GM12873 (cell line): ENCODE data around the gene OXT.

Experiments
- TF ChIP-seq, protein P1 (sequence below): IDR thresholded peaks from 2 replicates; pipeline ENCODE4 v1.5.1; 2012; ENCODE audit warnings: low read depth, mild to moderate bottlenecking, moderate library complexity, low read length, control low read depth; ENCODE audit not compliant: insufficient read depth; ENCODE audit errors: missing control alignments

OXT gene

DNA sequence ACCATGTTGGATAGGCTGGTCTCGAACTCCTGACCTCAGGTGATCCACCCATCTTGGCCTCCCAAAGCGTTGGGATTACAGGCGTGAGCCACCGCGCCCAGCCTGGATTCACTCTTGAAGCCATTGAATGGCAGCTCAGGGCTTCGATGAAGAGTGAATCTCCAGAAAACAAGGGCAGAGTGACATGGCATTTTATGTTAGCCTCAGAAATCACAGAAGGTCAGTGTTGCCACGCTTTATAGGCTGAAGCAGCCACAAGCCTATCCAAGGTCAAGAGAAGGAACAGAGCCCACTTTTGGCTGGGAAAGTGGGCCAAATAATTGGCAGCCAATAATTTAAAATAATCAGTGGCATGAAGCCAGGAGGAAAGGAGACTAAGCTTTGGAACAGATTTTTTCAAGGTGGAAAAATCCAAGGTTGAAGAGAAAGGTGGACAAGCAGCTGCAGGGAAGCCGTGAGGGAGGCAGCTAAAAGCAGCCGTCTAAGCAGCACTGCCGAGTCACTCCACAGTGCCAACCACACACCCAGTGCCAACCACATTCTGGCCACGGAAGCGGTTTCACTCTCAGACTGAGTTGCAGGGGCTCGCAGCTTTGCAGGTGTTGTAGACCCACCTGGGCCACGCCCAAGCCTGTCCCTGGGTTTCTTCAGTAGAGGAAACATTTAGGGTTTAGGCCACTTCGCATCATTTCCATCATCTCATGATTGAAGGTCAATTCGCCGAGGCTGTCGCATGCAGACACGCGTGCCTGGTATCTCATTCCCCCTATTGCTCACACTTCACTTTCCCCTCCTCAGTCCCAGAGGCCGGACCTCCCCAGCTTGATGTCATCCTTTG is 30.5 kb downstream of the OXT start:
- TF ChIP-seq, protein P1, sequence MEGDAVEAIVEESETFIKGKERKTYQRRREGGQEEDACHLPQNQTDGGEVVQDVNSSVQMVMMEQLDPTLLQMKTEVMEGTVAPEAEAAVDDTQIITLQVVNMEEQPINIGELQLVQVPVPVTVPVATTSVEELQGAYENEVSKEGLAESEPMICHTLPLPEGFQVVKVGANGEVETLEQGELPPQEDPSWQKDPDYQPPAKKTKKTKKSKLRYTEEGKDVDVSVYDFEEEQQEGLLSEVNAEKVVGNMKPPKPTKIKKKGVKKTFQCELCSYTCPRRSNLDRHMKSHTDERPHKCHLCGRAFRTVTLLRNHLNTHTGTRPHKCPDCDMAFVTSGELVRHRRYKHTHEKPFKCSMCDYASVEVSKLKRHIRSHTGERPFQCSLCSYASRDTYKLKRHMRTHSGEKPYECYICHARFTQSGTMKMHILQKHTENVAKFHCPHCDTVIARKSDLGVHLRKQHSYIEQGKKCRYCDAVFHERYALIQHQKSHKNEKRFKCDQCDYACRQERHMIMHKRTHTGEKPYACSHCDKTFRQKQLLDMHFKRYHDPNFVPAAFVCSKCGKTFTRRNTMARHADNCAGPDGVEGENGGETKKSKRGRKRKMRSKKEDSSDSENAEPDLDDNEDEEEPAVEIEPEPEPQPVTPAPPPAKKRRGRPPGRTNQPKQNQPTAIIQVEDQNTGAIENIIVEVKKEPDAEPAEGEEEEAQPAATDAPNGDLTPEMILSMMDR = no peak

DNA sequence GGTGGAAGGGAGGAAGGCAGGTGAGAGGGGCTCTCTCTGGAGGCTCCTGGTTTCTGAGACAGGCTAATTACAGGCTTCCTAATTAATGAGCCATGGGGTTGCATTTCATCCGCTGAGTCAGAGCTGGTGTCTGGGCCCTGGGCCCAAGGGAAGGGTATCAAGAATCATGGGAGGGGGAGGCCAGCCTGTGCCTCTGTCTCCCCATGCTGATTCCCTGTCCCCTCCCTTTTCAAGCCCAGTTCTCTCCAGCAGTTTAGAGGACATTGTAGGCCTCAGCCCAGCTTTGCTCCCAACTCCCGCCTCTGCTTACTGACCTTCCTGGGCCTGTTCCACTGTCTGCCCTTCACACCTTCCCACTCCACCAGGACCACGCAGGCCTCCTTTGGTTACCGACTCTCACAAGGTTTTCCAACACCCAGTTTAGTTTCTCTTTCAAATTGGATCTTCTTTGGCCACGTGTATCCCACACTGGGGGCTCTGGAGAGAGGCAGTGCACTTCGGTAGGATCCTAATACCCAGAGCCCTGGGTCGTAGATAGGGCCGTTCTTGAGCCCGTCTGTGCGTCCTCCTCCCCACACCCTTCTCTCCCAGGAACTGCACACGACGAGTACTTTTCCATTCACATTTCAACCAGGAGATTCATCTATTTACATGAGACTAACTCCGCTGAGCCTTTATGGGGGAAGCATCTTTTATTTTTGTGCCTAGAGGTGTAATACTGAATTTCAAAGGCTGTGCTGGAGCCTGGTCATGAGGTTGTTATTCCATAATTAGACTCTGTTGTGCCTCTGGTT is 31.4 kb downstream of the OXT start:
- TF ChIP-seq, protein P1 = no peak

DNA sequence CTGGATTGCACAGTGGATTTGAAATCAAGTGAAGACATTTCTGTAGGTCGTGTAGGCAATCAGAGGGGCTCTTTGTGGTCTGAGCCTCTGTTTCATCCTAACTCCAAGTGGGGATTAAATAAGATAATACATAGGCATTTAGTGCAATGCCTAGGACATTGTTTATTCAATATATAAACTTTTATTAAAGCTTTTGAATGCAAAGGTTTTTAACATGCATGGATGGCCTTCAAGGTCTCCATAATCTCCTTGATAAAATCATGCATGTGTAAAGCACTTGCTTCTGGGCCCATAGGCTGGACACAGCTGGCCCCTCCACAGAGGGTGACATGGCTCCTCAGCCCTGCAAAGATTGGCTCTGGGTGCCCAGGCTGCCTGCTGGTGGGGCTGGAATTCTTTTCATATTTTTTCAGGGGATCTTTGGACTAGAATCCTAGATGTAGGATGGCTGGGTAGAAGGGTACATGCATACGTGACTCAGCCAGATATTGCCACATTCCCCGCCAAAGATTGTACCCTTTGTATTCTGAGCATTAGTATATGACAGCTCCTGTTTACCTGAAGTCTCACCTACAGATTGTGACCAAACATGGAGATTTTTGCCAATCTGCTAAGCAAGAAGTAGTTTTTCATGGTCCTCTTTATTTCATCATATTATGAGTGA is 32.1 kb downstream of the OXT start:
- TF ChIP-seq, protein P1 = no peak

DNA sequence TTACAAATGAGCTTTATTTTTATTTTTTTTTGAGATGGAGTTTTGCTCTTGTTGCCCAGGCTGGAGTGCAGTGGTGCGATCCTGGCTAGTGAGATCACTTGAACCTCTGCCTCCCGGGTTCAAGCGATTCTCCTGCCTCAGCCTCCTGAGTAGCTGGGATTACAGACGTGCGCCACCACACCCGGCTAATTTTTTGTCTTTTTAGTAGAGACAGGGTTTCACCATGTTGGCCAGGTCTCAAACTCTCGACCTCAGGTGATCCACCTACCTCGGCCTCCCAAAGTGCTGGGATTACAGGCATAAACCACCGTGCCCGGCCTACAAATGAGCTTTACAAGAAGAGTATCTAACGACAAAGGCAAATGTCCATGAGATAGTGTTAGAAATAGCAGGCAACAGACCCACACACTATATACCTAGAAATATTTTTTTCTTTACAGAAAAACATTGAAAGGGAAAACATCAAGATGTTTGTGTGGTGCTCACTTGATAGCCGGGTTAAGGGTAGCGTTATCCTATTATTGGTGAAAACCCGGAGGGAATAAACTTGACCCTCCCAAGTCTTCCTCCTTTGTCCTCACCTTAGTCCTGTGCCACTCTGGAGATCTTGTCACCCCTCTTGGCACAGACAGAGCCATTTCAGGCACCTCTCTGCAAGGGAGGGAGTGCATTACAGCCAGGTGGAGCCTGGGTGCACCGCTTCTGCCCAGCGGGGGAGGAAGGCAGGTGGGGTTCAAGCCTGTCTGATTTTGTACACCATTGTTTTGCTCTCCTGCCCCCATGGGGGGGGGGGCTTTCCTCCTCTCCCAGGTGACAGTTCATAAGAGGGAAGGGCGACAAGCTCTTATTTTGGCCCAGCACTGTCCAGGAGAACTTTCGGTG is 34.1 kb downstream of the OXT start:
- TF ChIP-seq, protein P1 = no peak

DNA sequence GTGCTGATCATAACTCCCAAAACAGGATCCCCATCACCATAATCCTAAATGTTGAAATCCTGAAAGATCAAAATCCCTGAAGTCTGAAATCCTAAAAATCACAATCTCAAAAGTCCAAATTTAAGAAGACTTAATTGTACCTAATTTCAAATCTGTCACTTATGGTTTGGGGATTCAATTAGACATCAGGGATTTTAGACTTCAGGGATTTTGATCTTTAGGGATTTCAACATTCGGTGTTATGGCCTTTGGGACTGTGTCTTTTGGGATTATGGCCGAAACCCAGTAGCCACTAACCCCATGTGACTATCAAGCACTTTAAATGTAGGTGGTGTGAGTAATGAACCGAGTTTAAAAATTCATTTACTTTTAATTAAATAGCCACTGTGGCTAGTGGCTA is 34.8 kb downstream of the OXT start:
- TF ChIP-seq, protein P1 = no peak

DNA sequence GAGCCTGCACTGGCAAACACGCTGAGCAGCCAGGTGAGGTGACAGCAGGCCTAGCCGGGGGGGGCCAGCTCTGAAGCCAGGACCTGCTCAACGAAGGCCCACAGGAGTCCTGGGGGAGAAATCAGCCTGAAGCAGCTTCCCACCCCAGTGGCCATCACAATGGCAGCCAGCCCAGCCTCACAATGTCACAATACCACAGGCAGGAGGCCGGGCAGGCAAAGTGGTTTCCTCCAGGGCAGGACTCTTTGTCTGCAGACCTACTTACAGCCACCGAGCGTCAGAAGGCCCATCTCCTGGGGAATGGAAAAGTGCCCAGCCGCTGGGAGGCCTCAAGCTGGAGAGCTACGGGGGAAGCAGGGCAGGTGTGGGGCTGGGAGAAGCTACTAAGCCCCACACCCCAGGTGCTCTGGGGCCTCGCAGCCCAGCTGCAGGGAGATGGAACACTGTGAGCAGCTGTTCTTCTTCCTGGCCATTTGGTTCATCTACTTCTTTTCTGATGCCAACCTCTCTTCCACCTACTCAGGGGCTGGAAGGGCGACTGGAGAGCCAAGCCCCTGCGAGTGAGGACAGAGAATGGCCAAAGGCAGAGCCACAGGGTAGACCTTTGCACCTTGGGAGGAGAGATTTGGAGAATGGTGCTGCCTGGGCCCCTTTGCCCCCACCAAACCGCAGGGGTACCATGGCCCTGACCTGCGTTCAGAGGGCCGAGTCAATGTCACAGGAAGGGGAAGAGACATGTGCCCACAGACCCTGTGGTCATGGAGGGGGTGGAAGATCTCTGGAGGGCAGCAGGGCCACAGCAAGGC is 35.4 kb downstream of the OXT start:
- TF ChIP-seq, protein P1 = no peak
